Fibroblast of lung (primary cell): Measurements from ENCODE around the gene AKNA. TPM values are rescaled to one million over a fixed set of nuclear protein-coding genes. Genes with fewer than 3 reads are reported as not detected.

ENCODE experiments used
- DNase-seq, 2 donors: peaks; one replicate each; pipeline versions ENCODE4 v3.0.0 to v3.0.0-alpha.2; 2010; ENCODE audit warnings: low read depth in 2 of 2
- H2AFZ ChIP-seq: 2 replicates; pipeline ENCODE4 v1.5.1; 2012; ENCODE audit warnings: low read length, control low read depth, inconsistent platforms
- H3K27ac ChIP-seq: 2 replicates; pipeline ENCODE4 v1.5.1; 2011; ENCODE audit warnings: low read length, control low read depth; ENCODE audit not compliant: insufficient read depth
- H3K27me3 ChIP-seq: 2 replicates; pipeline ENCODE4 v1.5.1; 2011; ENCODE audit warnings: mild to moderate bottlenecking, low read length; ENCODE audit not compliant: control insufficient read depth, insufficient read depth
- H3K36me3 ChIP-seq: 2 replicates; pipeline ENCODE4 v1.5.1; 2011; ENCODE audit warnings: low read length; ENCODE audit not compliant: control insufficient read depth, insufficient read depth
- H3K4me1 ChIP-seq: 2 replicates; pipeline ENCODE4 v1.5.1; 2011; ENCODE audit warnings: low read length; ENCODE audit not compliant: control insufficient read depth, insufficient read depth; ENCODE audit errors: extremely low read depth
- H3K4me2 ChIP-seq: 2 replicates; pipeline ENCODE4 v1.5.1; 2011; ENCODE audit warnings: low read length, control low read depth; ENCODE audit not compliant: insufficient read depth; ENCODE audit errors: extremely low read depth
- H3K4me3 ChIP-seq, 4 experiments: fragments of 200-600 bp in 1 of 4; sonication (generic) in 1 of 4; replicated peaks in 1 of 4; 2 replicates each; pipeline ENCODE4 v1.5.1; 2011 to 2016; ENCODE audit warnings: low read length in 4 of 4, low read depth in 3 of 4, mild to moderate bottlenecking in 3 of 4, control low read depth in 2 of 4, inconsistent platforms in 1 of 4, mixed read lengths in 1 of 4; ENCODE audit not compliant: insufficient read depth in 1 of 4; ENCODE audit errors: control extremely low read depth in 1 of 4
- H3K79me2 ChIP-seq: 2 replicates; pipeline ENCODE4 v1.5.1; 2012; ENCODE audit warnings: mild to moderate bottlenecking, low read length, inconsistent platforms; ENCODE audit not compliant: control insufficient read depth, insufficient read depth
- H3K9ac ChIP-seq: 2 replicates; pipeline ENCODE4 v1.5.1; 2011; ENCODE audit warnings: mild to moderate bottlenecking, low read length, control low read depth; ENCODE audit not compliant: insufficient read depth
- H3K9me3 ChIP-seq: 2 replicates; pipeline ENCODE4 v1.5.1; 2012; ENCODE audit warnings: low read depth, low read length; ENCODE audit not compliant: control insufficient read depth, insufficient read depth
- H4K20me1 ChIP-seq: 2 replicates; pipeline ENCODE4 v1.5.1; 2011; ENCODE audit warnings: low read length; ENCODE audit not compliant: control insufficient read depth, insufficient read depth; ENCODE audit errors: extremely low read depth
- EZH2 ChIP-seq: IDR thresholded peaks from 2 replicates; pipeline ENCODE4 v1.5.1; 2012; ENCODE audit warnings: low read length, control low read depth, mild to moderate bottlenecking; ENCODE audit errors: missing control alignments
- polyA plus RNA-seq, 2 donors: library from polyadenylated mRNA; depleted of rRNA in 1 of 2; stranded (reverse) in 1 of 2; unstranded in 1 of 2; fragments of >200 nt; gene quantifications; 2 replicates each; pipeline ENCODE4 v1.2.1, GENCODE V29; 2011 to 2012; ENCODE audit warnings: missing spikeins in 1 of 2
- total RNA-seq: library from RNA; depleted of rRNA; stranded (reverse); fragments of >200 nt; gene quantifications from 2 replicates; pipeline ENCODE4 v1.2.1, GENCODE V29; 2014
- TF ChIP-seq, protein P1 (sequence below), 2 donors: IDR thresholded peaks in 1 of 2; conservative IDR thresholded peaks in 1 of 2; 1 replicate in 1 of 2; 2 replicates in 1 of 2; pipeline ENCODE4 v1.5.1; 2011 to 2012; ENCODE audit warnings: low read length in 2 of 2, control low read depth in 1 of 2, inconsistent platforms in 1 of 2, low read depth in 1 of 2, mild to moderate bottlenecking in 1 of 2

The AKNA gene
- total and polyA plus RNA-seq, 2 donors (not counting 1 experiment from before 2014, with no cell fraction given): 5.6 to 19.3 TPM

DNA sequence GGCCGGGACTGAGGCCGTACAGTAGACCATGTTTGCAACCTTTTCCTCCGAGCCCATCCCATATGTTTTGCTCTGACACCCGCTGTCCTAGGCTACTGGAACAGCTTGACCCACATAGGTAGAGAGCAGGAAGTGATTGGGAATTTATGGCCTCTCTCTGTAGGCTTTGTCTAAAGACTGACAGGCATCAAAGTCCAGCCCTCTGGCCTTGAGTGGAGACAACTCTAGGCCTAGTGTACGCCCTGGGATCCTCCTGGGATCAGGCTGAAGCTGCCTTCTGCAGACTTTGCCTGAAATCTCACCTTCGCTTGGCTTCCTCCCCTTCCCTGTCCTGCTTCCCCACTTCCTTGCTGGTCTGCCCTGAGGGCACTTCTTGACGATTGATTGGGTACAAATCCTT lies 13.6 kb upstream of the AKNA start:
- Histone ChIP-seq H3K9ac (no peak overlapping the region), H3K27me3 (no peaks in the 10 kb centered on the region), H3K4me2 (no peak overlapping the region), H3K27ac (no peak overlapping the region), H3K36me3 (no peaks in the 10 kb centered on the region), H3K4me3 (no peak overlapping the region), H2AFZ (no peak overlapping the region), H3K79me2 (no peaks in the 10 kb centered on the region), H4K20me1 (no peaks in the 10 kb centered on the region), H3K4me1 (no peaks in the 10 kb centered on the region), H3K9me3 (no peaks in the 10 kb centered on the region)
- no peak for TF ChIP-seq EZH2
- TF ChIP-seq, protein P1, sequence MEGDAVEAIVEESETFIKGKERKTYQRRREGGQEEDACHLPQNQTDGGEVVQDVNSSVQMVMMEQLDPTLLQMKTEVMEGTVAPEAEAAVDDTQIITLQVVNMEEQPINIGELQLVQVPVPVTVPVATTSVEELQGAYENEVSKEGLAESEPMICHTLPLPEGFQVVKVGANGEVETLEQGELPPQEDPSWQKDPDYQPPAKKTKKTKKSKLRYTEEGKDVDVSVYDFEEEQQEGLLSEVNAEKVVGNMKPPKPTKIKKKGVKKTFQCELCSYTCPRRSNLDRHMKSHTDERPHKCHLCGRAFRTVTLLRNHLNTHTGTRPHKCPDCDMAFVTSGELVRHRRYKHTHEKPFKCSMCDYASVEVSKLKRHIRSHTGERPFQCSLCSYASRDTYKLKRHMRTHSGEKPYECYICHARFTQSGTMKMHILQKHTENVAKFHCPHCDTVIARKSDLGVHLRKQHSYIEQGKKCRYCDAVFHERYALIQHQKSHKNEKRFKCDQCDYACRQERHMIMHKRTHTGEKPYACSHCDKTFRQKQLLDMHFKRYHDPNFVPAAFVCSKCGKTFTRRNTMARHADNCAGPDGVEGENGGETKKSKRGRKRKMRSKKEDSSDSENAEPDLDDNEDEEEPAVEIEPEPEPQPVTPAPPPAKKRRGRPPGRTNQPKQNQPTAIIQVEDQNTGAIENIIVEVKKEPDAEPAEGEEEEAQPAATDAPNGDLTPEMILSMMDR (conservative IDR thresholded peaks at IDR 0.05 in 1 of 2, IDR thresholded peaks at IDR 0.05 in 1 of 2; ENCODE audit: low read depth in 1 of 2, low read length in 2 of 2): no peak
- no peak for DNase-seq

DNA sequence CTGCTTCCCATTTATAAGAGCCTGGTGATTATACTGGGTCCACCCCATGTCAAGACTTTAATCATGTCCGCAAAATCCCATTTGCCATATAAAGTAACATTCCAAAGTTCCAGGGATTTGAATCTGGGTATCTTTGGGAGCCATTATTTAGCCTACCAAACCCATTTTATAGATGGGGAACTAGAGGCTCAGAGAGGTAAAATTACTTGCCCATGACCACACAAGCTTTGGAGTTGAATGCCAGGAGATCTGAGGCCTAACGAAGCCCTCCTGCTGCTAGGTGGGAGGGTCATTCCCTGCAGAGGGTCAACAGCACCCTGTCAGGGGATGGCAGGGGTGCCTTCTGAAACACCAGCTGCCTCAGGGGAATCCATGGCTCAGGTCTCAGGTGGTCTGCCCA lies 13.0 kb upstream of the AKNA start:
- Histone ChIP-seq H3K4me1 (no peaks in the 10 kb centered on the region), H3K9me3 (no peaks in the 10 kb centered on the region), H3K79me2 (no peaks in the 10 kb centered on the region), H3K9ac (no peak overlapping the region), H3K27me3 (no peaks in the 10 kb centered on the region), H3K4me3 (no peak overlapping the region), H2AFZ (no peak overlapping the region), H3K4me2 (no peak overlapping the region), H3K36me3 (no peaks in the 10 kb centered on the region), H4K20me1 (no peaks in the 10 kb centered on the region), H3K27ac (no peak overlapping the region)
- no peak for TF ChIP-seq EZH2
- TF ChIP-seq, protein P1 (conservative IDR thresholded peaks at IDR 0.05 in 1 of 2, IDR thresholded peaks at IDR 0.05 in 1 of 2; ENCODE audit: low read depth in 1 of 2, low read length in 2 of 2): no peak
- DNase-seq: no peak

- Histone ChIP-seq H3K4me1 (no peaks in the 10 kb centered on the region), H3K4me3 (no peak overlapping the region), H4K20me1 (no peaks in the 10 kb centered on the region), H3K9ac (no peak overlapping the region), H3K27ac (no peak overlapping the region), H3K4me2 (no peak overlapping the region), H3K27me3 (no peaks in the 10 kb centered on the region), H2AFZ (no peak overlapping the region), H3K36me3 (no peaks in the 10 kb centered on the region), H3K9me3 (no peaks in the 10 kb centered on the region), H3K79me2 (no peaks in the 10 kb centered on the region)
- TF ChIP-seq EZH2: no peak
- TF ChIP-seq, protein P1 (conservative IDR thresholded peaks at IDR 0.05 in 1 of 2, IDR thresholded peaks at IDR 0.05 in 1 of 2; ENCODE audit: low read depth in 1 of 2, low read length in 2 of 2): no peak
- DNase-seq: peak in 1 of 2 donors; percentile 39
Observed at GRCh38 chr9:114400219-114400618, 12.4 kb upstream of the AKNA start.
